IPS-18a (cell line): Measurements from ENCODE around the gene SCYL1.
"Not testable (repeated sequence)": the region's sequence is repeated elsewhere in the genome, so short reads cannot be mapped to it uniquely, and the experiment has no call there.

ENCODE experiments used
- H3K27ac ChIP-seq: one replicate; pipeline ENCODE4 v1.5.1; 2013; ENCODE audit warnings: low read length
- H3K27me3 ChIP-seq: one replicate; pipeline ENCODE4 v1.6.1; 2013; ENCODE audit warnings: mild to moderate bottlenecking, low read length; ENCODE audit not compliant: control insufficient read depth, insufficient read depth
- H3K36me3 ChIP-seq: one replicate; pipeline ENCODE4 v1.6.1; 2013; ENCODE audit warnings: low read depth, low read length; ENCODE audit not compliant: control insufficient read depth
- H3K4me1 ChIP-seq: one replicate; pipeline ENCODE4 v1.6.1; 2013; ENCODE audit warnings: low read depth, low read length; ENCODE audit not compliant: control insufficient read depth
- H3K4me3 ChIP-seq: one replicate; pipeline ENCODE4 v1.5.1; 2013; ENCODE audit warnings: low read length
- H3K9ac ChIP-seq: one replicate; pipeline ENCODE4 v1.6.1; 2013; ENCODE audit warnings: mild to moderate bottlenecking, low read length, moderate library complexity
- H3K9me3 ChIP-seq: one replicate; pipeline ENCODE4 v1.6.1; 2013; ENCODE audit warnings: low read depth, low read length; ENCODE audit not compliant: control insufficient read depth

The SCYL1 gene

GRCh38 chr11:65521777-65522521 is 2.9 kb upstream of the SCYL1 start:
- H3K27ac ChIP-seq = not testable (repeated sequence)

GRCh38 chr11:65522718-65523630 is 1.9 kb upstream of the SCYL1 start:
- H3K9me3 ChIP-seq, H3K36me3 ChIP-seq, H3K9ac ChIP-seq, H3K27me3 ChIP-seq, H3K27ac ChIP-seq, H3K4me1 ChIP-seq, H3K4me3 ChIP-seq: not testable (repeated sequence)

More at GRCh38 chr11:65521777-65522521, 2.9 kb upstream of the SCYL1 start:
- not testable (repeated sequence) for H3K27me3 ChIP-seq, H3K36me3 ChIP-seq, H3K9me3 ChIP-seq, H3K4me3 ChIP-seq, H3K4me1 ChIP-seq, H3K9ac ChIP-seq

GRCh38 chr11:65523631-65523968 is 1.3 kb upstream of the SCYL1 start:
- not testable (repeated sequence) for H3K27ac ChIP-seq, H3K4me3 ChIP-seq, H3K27me3 ChIP-seq, H3K36me3 ChIP-seq, H3K4me1 ChIP-seq, H3K9ac ChIP-seq, H3K9me3 ChIP-seq

- Histone ChIP-seq H3K36me3 (peaks cover 7% of the 10 kb centered on the region), H3K4me3 (peak overlapping the region; percentile 53), H3K4me1 (peaks cover 5% of the 10 kb centered on the region), H3K9ac (no peak overlapping the region), H3K9me3 (no peaks in the 10 kb centered on the region), H3K27me3 (peaks cover 5% of the 10 kb centered on the region), H3K27ac (no peak overlapping the region)
Observed at GRCh38 chr11:65524014-65524740, 706 bp upstream of the SCYL1 start.

- Histone ChIP-seq H3K9me3 (no peaks in the 10 kb centered on the region), H3K27ac (no peak overlapping the region), H3K4me1 (peaks cover 5% of the 10 kb centered on the region), H3K36me3 (peaks cover 10% of the 10 kb centered on the region), H3K9ac (peak overlapping the region; percentile 68), H3K4me3 (peak overlapping the region; percentile 85), H3K27me3 (peaks cover 5% of the 10 kb centered on the region)
Observed at GRCh38 chr11:65525546-65526480, 930 bp downstream of the SCYL1 start.

GRCh38 chr11:65526744-65527143 is 1.9 kb downstream of the SCYL1 start:
- Histone ChIP-seq H3K4me3 (no peak overlapping the region), H3K36me3 (peaks cover 19% of the 10 kb centered on the region), H3K4me1 (peaks cover 5% of the 10 kb centered on the region), H3K27me3 (peaks cover 5% of the 10 kb centered on the region), H3K9ac (no peak overlapping the region), H3K9me3 (no peaks in the 10 kb centered on the region), H3K27ac (no peak overlapping the region)

- Histone ChIP-seq H3K9me3 (no peaks in the 10 kb centered on the region), H3K9ac (no peak overlapping the region), H3K4me1 (peaks cover 5% of the 10 kb centered on the region), H3K36me3 (peaks cover 20% of the 10 kb centered on the region), H3K4me3 (no peak overlapping the region), H3K27me3 (peaks cover 5% of the 10 kb centered on the region), H3K27ac (no peak overlapping the region)
Observed at GRCh38 chr11:65528819-65529350, 4.0 kb downstream of the SCYL1 start.

GRCh38 chr11:65529475-65530156 is 4.7 kb downstream of the SCYL1 start:
- Histone ChIP-seq H3K27me3 (no peaks in the 10 kb centered on the region), H3K4me1 (peaks cover 5% of the 10 kb centered on the region), H3K27ac (no peak overlapping the region), H3K9ac (no peak overlapping the region), H3K36me3 (peaks cover 20% of the 10 kb centered on the region), H3K4me3 (no peak overlapping the region), H3K9me3 (no peaks in the 10 kb centered on the region)

GRCh38 chr11:65530157-65530496 is 5.2 kb downstream of the SCYL1 start:
- H3K36me3 ChIP-seq = peaks cover 20% of the 10 kb centered on the region
- H3K4me1 ChIP-seq = peaks cover 5% of the 10 kb centered on the region
- H3K9me3 ChIP-seq = no peaks in the 10 kb centered on the region
- H3K9ac ChIP-seq = no peak overlapping the region
- no peak overlapping the region for H3K4me3 ChIP-seq
- no peak overlapping the region for H3K27ac ChIP-seq
- H3K27me3 ChIP-seq = no peaks in the 10 kb centered on the region

- Histone ChIP-seq H3K9ac (no peak overlapping the region), H3K27me3 (peaks cover 5% of the 10 kb centered on the region), H3K27ac (no peak overlapping the region), H3K9me3 (no peaks in the 10 kb centered on the region), H3K36me3 (peaks cover 24% of the 10 kb centered on the region), H3K4me1 (no peaks in the 10 kb centered on the region), H3K4me3 (no peak overlapping the region)
Observed at GRCh38 chr11:65532388-65533064, 7.6 kb downstream of the SCYL1 start.
